ENCODE data around the gene KCNMA1. TPM values are rescaled to one million over a fixed set of nuclear protein-coding genes. Genes with fewer than 3 reads are reported as not detected.

Gene KCNMA1
- total RNA-seq, 1 experiment from 2014 or later: 143 TPM

- Histone ChIP-seq H4K20me1 (ENCODE audit: low read length) (no peaks in the 10 kb centered on the region), H3K79me2 (ENCODE audit: low read length) (peaks cover 14% of the 10 kb centered on the region), H3K9me3 (ENCODE audit: low read length) (no peaks in the 10 kb centered on the region), H3K36me3 (ENCODE audit: low read depth, low read length) (peaks cover 6% of the 10 kb centered on the region; the same call in 1 of the 2 replicates), H3K9ac (ENCODE audit: low read length) (no peak overlapping the region), H3K4me3 (ENCODE audit: low read length) (no peak overlapping the region), H2AFZ (ENCODE audit: low read length) (no peak overlapping the region), H3K4me2 (ENCODE audit: low read length) (no peak overlapping the region), H3K27me3 (ENCODE audit: low read length) (no peaks in the 10 kb centered on the region), H3K27ac (ENCODE audit: low read length) (no peak overlapping the region), H3F3A (ENCODE audit: low read length, unreplicated experiment) (no peaks in the 10 kb centered on the region), H3K4me1 (ENCODE audit: insufficient read depth, low read length) (peaks cover 42% of the 10 kb centered on the region), H3K9me2 (replicated peaks; ENCODE audit: low read length) (0 out of 2 replicates have a peak, but pooled peaks cover 11% of the 10 kb centered on the region)
- no peak for TF ChIP-seq CTCF (conservative IDR thresholded peaks at IDR 0.05; ENCODE audit: low read depth, low read length)
- TF ChIP-seq EZH2phosphoT487 (IDR thresholded peaks at IDR 0.05; ENCODE audit: borderline replicate concordance, low read length): no peak
- TF ChIP-seq EZH2 (IDR thresholded peaks at IDR 0.05; ENCODE audit: low read length, unreplicated experiment): no peak
- no TSS peak for BruUV-seq (replicated peaks)
- ChIA-PET POLR2A (ENCODE audit: unreplicated experiment) (no interaction called here), CTCF (interaction anchor here (0.9 kb wide), 1 partner anchor 109 kb away, joined by 5 read pairs; no protein-coding TSS in a partner anchor)
- intact Hi-C loops (cut with micrococcal nuclease): no loop called here
- DNase-seq: no peak
- no peak for ATAC-seq
These were observed 288.4 kb downstream of the KCNMA1 start for GRCh38 chr10:77349226-77349625.

GRCh38 chr10:77348751-77349150 lies 288.9 kb downstream of the KCNMA1 start:
- Histone ChIP-seq H3K4me1 (ENCODE audit: insufficient read depth, low read length) (peaks cover 42% of the 10 kb centered on the region), H3K9ac (ENCODE audit: low read length) (no peak overlapping the region), H3K4me2 (ENCODE audit: low read length) (no peak overlapping the region), H3K9me3 (ENCODE audit: low read length) (no peaks in the 10 kb centered on the region), H3K36me3 (ENCODE audit: low read depth, low read length) (peaks cover 6% of the 10 kb centered on the region; the same call in 1 of the 2 replicates), H3K4me3 (ENCODE audit: low read length) (no peak overlapping the region), H2AFZ (ENCODE audit: low read length) (no peak overlapping the region), H3K9me2 (replicated peaks; ENCODE audit: low read length) (0 out of 2 replicates have a peak, but pooled peaks cover 12% of the 10 kb centered on the region), H3K27me3 (ENCODE audit: low read length) (no peaks in the 10 kb centered on the region), H3K27ac (ENCODE audit: low read length) (no peak overlapping the region), H4K20me1 (ENCODE audit: low read length) (no peaks in the 10 kb centered on the region), H3K79me2 (ENCODE audit: low read length) (peaks cover 14% of the 10 kb centered on the region), H3F3A (ENCODE audit: low read length, unreplicated experiment) (no peaks in the 10 kb centered on the region)
- no TSS peak for BruUV-seq (replicated peaks)
- DNase-seq (no peak), ATAC-seq (no peak)
- CTCF ChIA-PET: interaction anchor here (0.9 to 1.0 kb wide), 2 partner anchors 43 to 109 kb away, joined by 3 to 5 read pairs; no protein-coding TSS in a partner anchor
- POLR2A ChIA-PET (ENCODE audit: unreplicated experiment): no interaction called here
- no peak for TF ChIP-seq EZH2phosphoT487 (IDR thresholded peaks at IDR 0.05; ENCODE audit: borderline replicate concordance, low read length)
- no peak for TF ChIP-seq CTCF (conservative IDR thresholded peaks at IDR 0.05; ENCODE audit: low read depth, low read length)
- TF ChIP-seq EZH2 (IDR thresholded peaks at IDR 0.05; ENCODE audit: low read length, unreplicated experiment): no peak
- intact Hi-C loops (cut with micrococcal nuclease): no loop called here

- BruUV-seq (replicated peaks): no TSS peak
- Histone ChIP-seq H3K9ac (ENCODE audit: low read length) (no peak overlapping the region), H2AFZ (ENCODE audit: low read length) (no peak overlapping the region), H3K4me3 (ENCODE audit: low read length) (no peak overlapping the region), H3K36me3 (ENCODE audit: low read depth, low read length) (peaks cover 6% of the 10 kb centered on the region; the same call in 1 of the 2 replicates), H3K9me2 (replicated peaks; ENCODE audit: low read length) (0 out of 2 replicates have a peak, but pooled peaks cover 16% of the 10 kb centered on the region), H4K20me1 (ENCODE audit: low read length) (no peaks in the 10 kb centered on the region), H3K79me2 (ENCODE audit: low read length) (peaks cover 14% of the 10 kb centered on the region), H3F3A (ENCODE audit: low read length, unreplicated experiment) (no peaks in the 10 kb centered on the region), H3K4me2 (ENCODE audit: low read length) (no peak overlapping the region), H3K9me3 (ENCODE audit: low read length) (no peaks in the 10 kb centered on the region), H3K27me3 (ENCODE audit: low read length) (no peaks in the 10 kb centered on the region), H3K4me1 (ENCODE audit: insufficient read depth, low read length) (peaks cover 42% of the 10 kb centered on the region), H3K27ac (ENCODE audit: low read length) (no peak overlapping the region)
- ATAC-seq: no peak
- POLR2A ChIA-PET (ENCODE audit: unreplicated experiment): no interaction called here
- DNase-seq: no peak
- CTCF ChIA-PET: interaction anchor here (1.0 kb wide), 1 partner anchor 44 kb away, joined by 3 read pairs; no protein-coding TSS in a partner anchor
- TF ChIP-seq CTCF (conservative IDR thresholded peaks at IDR 0.05; ENCODE audit: low read depth, low read length) (no peak), EZH2 (IDR thresholded peaks at IDR 0.05; ENCODE audit: low read length, unreplicated experiment) (no peak), EZH2phosphoT487 (IDR thresholded peaks at IDR 0.05; ENCODE audit: borderline replicate concordance, low read length) (no peak)
- intact Hi-C loops (cut with micrococcal nuclease): no loop called here
These were observed 289.5 kb downstream of the KCNMA1 start for GRCh38 chr10:77348082-77348481.

Data from PC-3 (cell line).